Loucy (cell line): ENCODE measurements around the gene CCZ1.
"Not testable (repeated sequence)": the region's sequence is repeated elsewhere in the genome, so short reads cannot be mapped to it uniquely, and the experiment has no call there.

Experiments used
- CTCF ChIP-seq: fragments of 200-600 bp; sonication (generic); conservative IDR thresholded peaks from 2 replicates; pipeline ENCODE4 v1.5.1; 2014; ENCODE audit warnings: mild to moderate bottlenecking, antibody characterized with exemption, low read length
- EZH2phosphoT487 ChIP-seq: fragments of 200-600 bp; IDR thresholded peaks from 2 replicates; pipeline ENCODE4 v1.6.1; 2018; ENCODE audit warnings: antibody characterized with exemption, mild to moderate bottlenecking, moderate library complexity, borderline replicate concordance

- not testable (repeated sequence) for TF ChIP-seq CTCF, EZH2phosphoT487
Observed at GRCh38 chr7:5884431-5884830, 14.1 kb upstream of the CCZ1 start.
